Measurements from ENCODE around the gene RNPC3. TPM values are rescaled to one million over a fixed set of nuclear protein-coding genes. Genes with fewer than 3 reads are reported as not detected.
"Not testable (repeated sequence)": the region's sequence is repeated elsewhere in the genome, so short reads cannot be mapped to it uniquely, and the experiment has no call there.

RNPC3 gene
- total and polyA plus RNA-seq, 9 of the 15 experiments (the other 6 are each of a cell fraction or from before 2014, with no cell fraction given), result 5.4 to 31.4 (median 17.1) TPM

DNA sequence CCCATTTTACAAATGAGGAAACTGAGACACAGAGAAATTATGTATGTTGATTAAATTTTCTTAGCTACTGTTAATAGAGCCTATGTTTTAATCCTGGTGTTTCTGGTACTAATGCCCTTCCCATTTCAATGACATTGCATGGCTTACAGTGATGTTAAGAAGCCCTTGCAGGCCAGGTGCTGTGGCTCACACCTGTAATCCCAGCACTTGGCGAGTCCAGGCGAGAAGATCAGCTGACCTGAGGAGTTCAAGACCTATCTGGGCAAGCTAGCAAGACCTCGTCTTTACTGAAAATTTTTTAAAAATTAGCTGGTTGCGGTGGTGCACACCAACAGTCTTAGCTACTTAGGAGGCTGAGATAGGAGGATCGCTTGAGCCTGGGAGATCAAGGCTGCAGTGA lies 51.3 kb downstream of the RNPC3 start:
- H3K79me2 ChIP-seq (ENCODE audit: control insufficient read depth, insufficient read depth, low read length); H3K27ac ChIP-seq (ENCODE audit: extremely low read depth, low read depth, low read length); BruUV-seq (replicated peaks); POLR2A ChIA-PET; H3K9me3 ChIP-seq (replicated peaks; ENCODE audit: control insufficient read depth, insufficient read depth, low read depth, low read length); H3K4me1 ChIP-seq (replicated peaks in 1 of 2; ENCODE audit: control insufficient read depth in 2 of 2, insufficient read depth in 2 of 2, low read length in 2 of 2); DNase-seq (ENCODE audit: extremely low read depth in 1 of 4, low spot score in 3 of 4); H3K27me3 ChIP-seq (ENCODE audit: control insufficient read depth in 2 of 2, insufficient read depth in 2 of 2, low read length in 2 of 2); CTCF ChIA-PET (ENCODE audit: low intra/inter-chr PET ratio); H2AFZ ChIP-seq (ENCODE audit: low read depth, low read length); H4K20me1 ChIP-seq (replicated peaks; ENCODE audit: control insufficient read depth, insufficient read depth, low read length); H3K4me3 ChIP-seq; H3K9me1 ChIP-seq (ENCODE audit: control insufficient read depth, insufficient read depth, low read length); H3K36me3 ChIP-seq (ENCODE audit: control insufficient read depth, insufficient read depth, low read length); intact Hi-C loops (cut with micrococcal nuclease); ATAC-seq; H3K9ac ChIP-seq (ENCODE audit: insufficient read depth in 1 of 2, low read depth in 2 of 2, low read length in 2 of 2); H3K4me2 ChIP-seq (ENCODE audit: insufficient read depth, low read length); FAIRE-seq; in situ Hi-C loops (cut with MboI): not testable (repeated sequence)
- 0% methylated on average over 3 of the region's 5 CpGs for WGBS (ENCODE audit: insufficient coverage, low coverage, missing lambda C conversion rate)

GRCh38 chr1:103582464-103582863 lies 57.0 kb downstream of the RNPC3 start:
- Histone ChIP-seq H3K4me3 (no peak overlapping the region), H3K79me2 (ENCODE audit: control insufficient read depth, insufficient read depth, low read length) (no peaks in the 10 kb centered on the region), H2AFZ (ENCODE audit: low read depth, low read length) (no peak overlapping the region), H4K20me1 (replicated peaks; ENCODE audit: control insufficient read depth, insufficient read depth, low read length) (no peaks in the 10 kb centered on the region), H3K9me1 (ENCODE audit: control insufficient read depth, insufficient read depth, low read length) (no peaks in the 10 kb centered on the region), H3K36me3 (ENCODE audit: control insufficient read depth, insufficient read depth, low read length) (no peaks in the 10 kb centered on the region), H3K27me3 (ENCODE audit: control insufficient read depth in 2 of 2, insufficient read depth in 2 of 2, low read length in 2 of 2) (no peaks in the 10 kb centered on the region), H3K9ac (ENCODE audit: insufficient read depth in 1 of 2, low read depth in 2 of 2, low read length in 2 of 2) (no peak overlapping the region), H3K4me2 (ENCODE audit: insufficient read depth, low read length) (no peak overlapping the region), H3K9me3 (replicated peaks; ENCODE audit: control insufficient read depth, insufficient read depth, low read depth, low read length) (no peaks in the 10 kb centered on the region), H3K27ac (ENCODE audit: extremely low read depth, low read depth, low read length) (no peak overlapping the region), H3K4me1 (replicated peaks in 1 of 2; ENCODE audit: control insufficient read depth in 2 of 2, insufficient read depth in 2 of 2, low read length in 2 of 2) (no peaks in the 10 kb centered on the region)
- WGBS (ENCODE audit: insufficient coverage, low coverage, missing lambda C conversion rate), result 0% methylated on average over 1 of the region's 1 CpG
- intact Hi-C loops (cut with micrococcal nuclease) (no loop called here), in situ Hi-C loops (cut with MboI) (no loop called here)
- BruUV-seq (replicated peaks), result no TSS peak
- no peak for DNase-seq (ENCODE audit: extremely low read depth in 1 of 4, low spot score in 3 of 4)
- ChIA-PET CTCF (ENCODE audit: low intra/inter-chr PET ratio) (no interaction called here), POLR2A (no interaction called here)
- ATAC-seq, result no peak
- FAIRE-seq, result no peak
- no peak for TF ChIP-seq RBM34 (IDR thresholded peaks at IDR 0.05; ENCODE audit: borderline replicate concordance, insufficient read depth, low read length)
- TF ChIP-seq ZFX (CRISPR knock-in tag; IDR thresholded peaks at IDR 0.05), result no peak
- no peak for TF ChIP-seq MAFK (IDR thresholded peaks at IDR 0.05; ENCODE audit: low read length)
- TF ChIP-seq HDAC3 (IDR thresholded peaks at IDR 0.05; ENCODE audit: borderline replicate concordance, partially characterized antibody), result no peak
- no peak for TF ChIP-seq ZBTB49 (CRISPR knock-in tag; IDR thresholded peaks at IDR 0.05; ENCODE audit: borderline replicate concordance)
- TF ChIP-seq NR4A1 (CRISPR knock-in tag; IDR thresholded peaks at IDR 0.05), result no peak
- TF ChIP-seq NR4A1 (tag; IDR thresholded peaks at IDR 0.05), result no peak
- TF ChIP-seq PPARD (CRISPR knock-in tag; IDR thresholded peaks at IDR 0.05), result no peak
- no peak for TF ChIP-seq ARID3B (CRISPR knock-in tag; IDR thresholded peaks at IDR 0.05; ENCODE audit: borderline replicate concordance)
- TF ChIP-seq BRF1 (IDR thresholded peaks at IDR 0.05; ENCODE audit: borderline replicate concordance, extremely low read depth, insufficient read length), result no peak
- no peak for TF ChIP-seq DMBX1 (CRISPR knock-in tag; IDR thresholded peaks at IDR 0.05; ENCODE audit: borderline replicate concordance)
- TF ChIP-seq, protein P1, sequence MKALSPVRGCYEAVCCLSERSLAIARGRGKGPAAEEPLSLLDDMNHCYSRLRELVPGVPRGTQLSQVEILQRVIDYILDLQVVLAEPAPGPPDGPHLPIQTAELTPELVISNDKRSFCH (CRISPR knock-in tag; IDR thresholded peaks at IDR 0.05), result no peak
- TF ChIP-seq, protein P1 (tag; IDR thresholded peaks at IDR 0.05), result no peak
